GM21367 (cell line): ENCODE results near the gene LINGO4.

Experiments used
- ATAC-seq: cut with Tn5 transposase; IDR thresholded peaks from one replicate; pipeline ENCODE4 v1.9.1; 2021; ENCODE audit not compliant: unreplicated experiment

The LINGO4 gene

DNA sequence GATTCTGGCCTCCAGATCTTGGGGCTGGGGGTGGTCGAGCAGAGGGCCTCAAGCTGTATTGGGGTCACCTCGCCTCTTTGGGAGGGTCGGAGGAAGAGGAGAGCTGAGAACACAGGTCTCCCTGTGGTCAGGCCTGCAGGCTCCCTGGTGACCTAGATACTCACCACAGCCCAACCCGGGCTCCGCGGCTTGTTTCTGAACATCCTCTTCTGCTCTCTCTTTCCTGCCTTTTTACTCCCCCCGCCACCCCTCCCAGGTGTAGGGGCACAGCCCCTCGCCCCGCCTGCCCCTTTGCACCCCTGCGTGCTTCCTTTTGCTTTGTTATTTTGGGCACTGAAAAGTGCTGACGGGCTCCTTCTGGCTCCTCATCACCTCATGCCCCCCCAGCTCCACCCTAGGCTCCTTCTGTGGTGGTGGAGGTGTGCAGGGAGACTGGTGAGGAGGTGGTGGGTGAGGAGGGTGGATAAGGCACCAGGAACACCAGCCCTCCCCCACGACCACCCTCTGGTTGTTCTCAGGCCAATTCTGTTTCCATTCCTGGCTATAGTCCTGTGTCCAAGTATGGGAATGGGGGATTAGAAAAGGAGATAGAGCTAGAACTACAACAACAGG is 10.6 kb upstream of the LINGO4 start:
- ATAC-seq: no peak

DNA sequence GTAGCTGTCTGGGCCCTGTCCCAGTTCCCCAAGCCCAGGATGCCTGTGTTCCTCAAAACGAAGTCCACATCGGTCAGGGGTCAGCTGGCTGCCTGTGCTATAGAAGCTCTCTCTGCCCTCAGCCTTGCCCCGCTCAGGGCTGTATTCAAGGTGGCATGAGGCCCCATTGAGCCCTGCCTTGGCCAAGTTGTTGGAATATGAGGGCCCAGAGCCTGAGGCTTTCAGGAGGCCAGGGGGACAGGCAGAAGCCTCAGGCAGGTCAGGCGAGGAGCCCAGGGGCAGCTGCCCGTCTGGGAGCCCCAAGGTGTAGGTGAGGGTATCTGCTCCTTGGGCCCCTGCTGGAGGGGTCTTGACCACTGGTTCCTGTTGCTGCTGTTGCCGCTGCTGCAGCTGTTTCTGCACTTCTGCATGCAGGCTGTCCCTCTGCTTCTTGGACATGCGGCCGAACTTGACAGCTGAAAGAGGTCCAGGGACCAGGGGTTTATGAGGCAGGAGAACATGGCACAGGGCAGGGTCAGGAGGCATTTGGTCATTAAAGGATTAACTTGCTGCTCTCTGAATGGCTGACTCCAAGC is 9.8 kb upstream of the LINGO4 start:
- no peak for ATAC-seq

DNA sequence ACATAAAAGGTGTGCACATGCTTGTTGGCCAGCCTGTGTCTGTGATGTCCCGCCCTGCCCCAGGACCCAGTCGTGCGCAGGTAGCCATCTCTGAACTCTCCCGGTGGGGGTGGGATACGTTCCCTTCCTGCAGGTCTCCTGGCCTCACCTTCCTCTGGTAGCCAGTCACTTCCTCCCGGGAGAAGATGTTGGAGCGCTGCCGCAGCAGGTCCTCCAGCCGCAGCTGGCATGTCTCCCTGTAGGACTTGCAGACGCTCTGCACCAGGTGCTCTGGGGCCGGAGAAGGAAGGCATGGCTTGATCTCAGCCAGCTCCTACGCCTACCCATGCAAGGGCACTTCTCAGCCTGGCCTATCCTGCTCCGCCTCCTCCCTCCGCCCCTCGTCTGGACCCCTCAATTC is 9.2 kb upstream of the LINGO4 start:
- no peak for ATAC-seq

DNA sequence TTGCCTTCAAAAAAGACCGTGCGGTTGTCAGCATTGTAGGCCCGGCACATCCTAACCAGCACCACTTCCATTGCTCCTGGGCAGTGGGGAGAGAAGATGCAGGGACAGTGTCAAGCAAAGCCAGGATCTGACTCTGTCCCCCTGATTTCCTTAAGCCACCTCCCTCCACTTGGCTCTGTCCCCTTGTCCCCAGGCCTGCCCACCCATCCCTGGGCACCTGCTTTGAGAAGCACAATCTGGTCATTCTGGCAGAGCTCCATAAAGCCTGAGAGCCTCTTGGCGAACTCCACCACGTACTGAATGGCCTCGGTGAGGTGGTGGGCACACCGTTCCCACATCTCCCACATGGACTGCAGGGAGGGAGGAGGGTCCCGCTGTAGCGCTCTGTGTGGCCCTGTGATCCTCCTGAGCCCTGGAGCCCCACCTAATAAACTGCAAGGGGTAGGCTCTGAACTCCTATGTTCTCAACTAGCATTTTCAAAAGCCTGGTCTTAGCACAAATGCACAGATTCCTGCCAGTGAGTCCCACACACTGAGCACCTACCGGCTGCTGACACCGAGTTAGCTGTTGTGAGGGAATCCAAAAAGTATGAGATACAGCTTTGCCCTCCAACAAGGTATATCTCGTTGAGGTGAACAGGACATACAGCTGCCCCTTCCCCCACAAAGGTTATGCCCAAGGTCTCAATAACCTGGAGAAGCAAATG is 8.2 kb upstream of the LINGO4 start:
- no peak for ATAC-seq

DNA sequence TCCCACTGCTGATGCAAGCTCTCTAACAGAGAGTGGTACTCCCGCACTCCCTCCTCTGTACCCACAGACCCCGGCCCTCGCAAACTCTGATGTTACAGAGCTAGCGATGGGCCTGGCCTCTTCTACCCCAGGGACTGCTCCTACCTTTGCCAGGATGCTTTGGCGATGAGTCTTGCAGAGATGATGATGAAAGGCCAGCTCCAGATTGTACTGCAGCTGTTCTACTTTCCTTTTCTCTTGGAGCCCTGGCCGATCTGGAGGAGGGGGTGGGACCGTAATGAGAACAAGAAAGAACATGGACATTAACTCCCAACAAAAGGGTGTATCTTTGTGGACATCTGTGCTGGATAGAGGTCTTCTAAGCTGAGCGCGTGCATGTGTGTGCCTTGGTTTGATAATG is 6.0 kb upstream of the LINGO4 start:
- no peak for ATAC-seq

DNA sequence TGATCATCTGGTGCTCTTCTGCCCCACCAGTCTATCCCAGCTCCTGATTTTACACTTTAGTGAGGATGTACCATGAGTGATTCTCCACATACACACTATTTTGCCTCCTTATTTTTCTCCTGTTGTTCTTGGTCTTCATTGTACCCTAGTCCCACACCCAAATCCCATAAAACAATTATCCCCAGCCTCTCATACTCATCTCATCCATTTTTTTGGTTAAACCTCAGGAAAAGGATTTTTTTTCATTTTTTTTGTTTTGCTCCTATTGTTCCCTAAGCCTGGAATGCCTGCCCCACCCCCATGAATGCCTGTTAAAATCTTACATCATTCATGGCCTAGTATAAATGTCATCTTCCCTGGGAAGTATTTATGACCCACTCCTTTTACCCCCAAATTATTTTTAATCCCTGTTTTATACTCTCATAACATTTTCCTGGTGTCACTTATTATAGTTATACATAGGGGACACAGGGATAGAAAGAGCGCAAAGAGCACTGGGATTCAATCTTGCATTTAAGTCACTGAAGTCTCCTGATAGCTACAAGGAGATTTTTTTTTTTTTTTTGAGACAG is 4.9 kb upstream of the LINGO4 start:
- ATAC-seq: no peak

DNA sequence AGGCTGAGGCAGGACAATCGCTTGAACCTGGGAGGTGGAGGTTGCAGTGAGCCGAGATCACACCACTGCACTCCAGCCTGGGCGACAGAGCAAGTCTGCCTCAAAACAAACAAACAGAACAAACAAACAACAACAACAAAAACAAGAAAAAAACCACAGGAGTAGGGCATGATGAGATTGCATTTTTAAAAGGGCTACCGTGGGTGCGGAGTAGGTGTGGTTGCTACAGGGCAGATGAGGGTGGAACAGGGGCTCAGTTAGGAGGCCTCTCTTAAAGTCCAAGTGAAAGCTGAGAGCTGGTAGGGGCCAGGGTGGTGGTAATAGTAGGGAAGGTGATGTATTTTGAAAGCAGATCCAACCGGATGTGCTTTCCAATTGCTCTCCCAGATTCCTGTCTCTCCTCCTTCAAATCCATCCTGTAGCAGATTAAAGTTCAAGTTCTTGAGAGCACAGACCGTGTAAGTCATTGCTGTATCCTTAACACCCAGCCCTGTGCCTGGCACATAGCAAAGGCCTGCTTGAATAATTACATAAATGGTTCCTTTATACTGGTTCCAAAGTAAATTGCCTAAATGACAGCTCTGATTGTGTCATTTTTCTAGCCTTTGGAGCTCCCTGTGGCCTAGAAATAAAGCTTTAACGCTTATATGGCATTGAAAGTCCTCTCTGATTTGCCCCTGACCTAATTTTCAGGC is 4.2 kb upstream of the LINGO4 start:
- no peak for ATAC-seq

DNA sequence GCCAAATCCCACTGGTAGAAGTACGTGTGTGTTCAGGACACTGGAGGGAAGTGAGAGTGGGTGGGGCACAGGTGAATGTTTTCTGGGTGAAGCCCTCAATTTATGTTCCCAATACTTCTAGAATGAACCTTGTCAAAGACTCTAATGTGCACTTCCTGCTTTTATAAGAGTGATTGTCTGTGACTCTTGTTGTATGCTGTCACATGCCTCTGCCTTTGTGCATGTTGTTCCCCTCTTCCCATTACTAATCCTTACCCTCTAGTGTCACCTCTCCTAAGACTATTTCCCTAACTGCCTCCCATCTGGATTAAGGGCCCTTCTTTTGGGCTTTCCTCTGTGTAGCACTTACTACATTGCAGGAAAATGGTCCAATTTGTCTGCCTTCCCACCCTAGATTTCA is 2.5 kb upstream of the LINGO4 start:
- ATAC-seq: no peak

DNA sequence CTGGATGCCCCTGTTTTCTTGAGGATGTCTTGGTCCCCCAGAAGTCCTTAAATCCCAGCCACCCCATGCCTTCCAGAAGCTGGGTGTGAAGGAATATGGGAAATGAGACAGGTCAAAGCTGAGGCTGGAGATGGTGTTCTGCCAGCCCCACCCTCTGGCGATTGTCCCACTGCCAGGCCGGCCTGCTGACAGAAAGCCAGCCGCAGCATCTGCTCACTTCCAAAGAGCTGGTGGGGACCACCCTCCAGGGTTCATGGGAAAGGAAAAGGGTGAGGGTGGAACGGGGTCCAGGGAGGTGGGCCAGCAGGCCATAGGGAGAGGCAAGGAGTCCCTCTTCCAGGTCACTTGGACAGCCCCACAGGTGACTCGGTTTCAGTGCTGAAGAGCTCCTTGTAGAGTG is 1.9 kb upstream of the LINGO4 start:
- ATAC-seq: no peak

DNA sequence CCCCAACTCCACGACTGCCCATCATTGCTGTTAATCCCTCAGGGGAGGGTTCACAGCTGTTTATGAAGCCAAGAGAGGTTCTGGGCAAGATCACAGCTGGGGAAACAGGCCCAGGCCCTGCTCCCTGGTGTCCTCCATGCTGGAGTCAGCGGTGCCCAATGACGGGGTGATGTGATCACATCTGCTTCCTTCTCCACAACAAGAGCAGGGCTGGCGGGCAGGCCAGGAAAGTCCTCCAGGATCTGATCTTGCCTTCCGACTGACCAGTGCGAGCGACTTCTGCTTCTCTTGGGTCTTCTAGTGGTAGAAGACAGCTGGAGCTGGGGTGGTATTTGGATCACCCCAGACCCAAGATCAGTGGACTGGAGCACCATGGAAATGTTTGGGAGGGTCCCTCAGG is 951 bp upstream of the LINGO4 start:
- ATAC-seq: no peak

DNA sequence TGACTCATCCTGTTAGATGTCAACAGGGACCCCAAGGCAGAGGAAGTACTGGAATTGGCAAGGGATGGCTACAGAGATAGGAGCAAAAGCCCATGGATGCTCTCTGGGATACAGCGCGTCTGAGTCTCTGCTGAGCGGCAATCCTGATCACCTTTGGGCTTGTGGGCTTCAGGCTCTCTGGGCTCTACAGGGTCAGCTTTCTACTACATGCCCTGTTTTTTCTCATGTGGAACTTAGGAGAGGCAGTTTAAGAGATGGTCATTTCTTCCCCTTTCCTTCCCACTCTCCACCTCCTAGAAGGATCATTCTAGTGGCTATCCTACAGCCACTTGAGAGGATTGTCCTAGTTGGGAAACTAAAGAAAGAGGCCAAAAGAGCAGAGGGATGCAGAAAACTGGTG is 1.3 kb downstream of the LINGO4 start:
- ATAC-seq: no peak

DNA sequence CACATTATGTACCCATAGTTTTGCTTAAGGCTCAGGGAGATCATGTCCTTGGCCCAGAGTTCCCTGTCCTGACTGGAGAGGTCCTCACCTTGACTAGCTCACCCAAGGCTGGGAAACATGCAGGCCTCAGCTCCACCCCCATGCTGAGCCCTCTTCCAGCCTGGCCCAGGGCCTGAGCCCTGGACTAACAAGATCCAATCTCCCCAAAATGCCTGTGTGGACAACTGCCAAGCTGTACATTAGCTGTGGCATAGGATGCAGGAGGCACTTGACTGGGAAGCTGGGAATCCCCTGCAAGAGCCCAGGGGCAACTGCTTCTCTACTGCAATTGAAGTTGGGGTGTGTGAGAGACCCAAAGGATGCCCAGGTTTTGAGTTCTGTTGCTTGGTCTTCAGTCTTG is 2.1 kb downstream of the LINGO4 start:
- ATAC-seq: no peak

DNA sequence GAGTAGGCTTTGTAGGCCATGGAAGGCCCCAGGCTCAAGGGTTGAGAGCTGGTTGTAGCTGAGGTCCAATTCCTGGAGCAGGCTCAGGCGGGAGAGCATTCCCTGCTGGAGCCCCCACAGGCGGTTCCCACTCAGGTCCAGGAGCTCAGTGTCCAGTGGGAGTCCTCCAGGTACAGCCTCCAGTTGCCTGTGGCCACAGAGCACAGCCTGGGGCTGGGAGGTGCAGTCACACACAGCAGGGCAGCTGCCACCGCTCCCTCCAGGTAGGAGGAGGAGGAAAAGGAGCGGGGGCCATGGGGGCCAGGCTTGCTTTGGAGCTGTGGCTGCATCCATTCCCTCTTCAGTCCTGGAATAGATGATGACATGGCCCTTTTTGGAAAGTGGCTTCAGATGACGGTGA is 2.8 kb downstream of the LINGO4 start:
- no peak for ATAC-seq

DNA sequence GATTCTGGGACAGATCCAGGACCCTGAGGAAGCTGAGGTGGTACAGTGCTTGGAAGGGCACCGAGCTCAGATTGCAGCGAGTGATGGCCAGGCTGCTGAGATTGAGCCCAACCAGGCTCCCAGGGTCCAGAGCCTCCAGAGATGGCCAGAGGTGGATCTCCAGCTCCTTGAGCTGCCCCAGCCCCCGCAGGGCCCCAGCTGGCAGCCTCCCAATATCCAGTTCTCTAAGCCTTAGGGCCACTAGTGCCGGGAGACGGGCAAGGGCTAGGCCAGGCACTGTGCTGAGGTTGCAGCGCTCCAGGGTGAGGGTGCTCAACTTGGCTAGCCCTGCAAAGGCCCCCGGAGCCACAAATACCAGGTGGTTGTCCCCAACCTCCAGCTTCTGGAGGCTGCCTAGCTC is 3.4 kb downstream of the LINGO4 start:
- ATAC-seq: no peak

DNA sequence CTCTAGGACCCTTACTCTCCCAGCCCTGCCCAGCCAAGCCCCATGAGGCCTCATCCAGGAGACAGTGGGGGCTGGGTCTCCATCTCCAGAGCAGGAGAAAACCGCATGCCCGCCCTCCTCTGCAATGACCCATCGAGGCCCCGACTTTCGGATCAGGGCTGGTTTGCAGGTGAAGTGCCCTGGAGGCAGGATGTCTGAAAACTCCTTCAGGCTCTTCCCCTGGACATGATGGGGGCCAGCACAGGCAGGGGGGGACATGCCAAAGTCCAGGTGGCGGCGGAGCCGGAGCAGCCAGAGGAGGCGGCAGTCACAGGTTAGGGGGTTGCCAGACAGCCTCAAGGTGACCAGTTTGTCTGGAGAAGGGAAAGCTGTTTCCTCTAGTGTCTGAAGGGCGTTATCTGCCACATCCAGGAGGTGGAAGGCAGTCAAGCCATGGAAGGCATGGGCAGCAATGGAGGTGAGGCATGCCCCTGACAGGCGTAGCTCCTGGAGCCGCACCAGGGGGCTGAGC is 3.9 kb downstream of the LINGO4 start:
- ATAC-seq: no peak

DNA sequence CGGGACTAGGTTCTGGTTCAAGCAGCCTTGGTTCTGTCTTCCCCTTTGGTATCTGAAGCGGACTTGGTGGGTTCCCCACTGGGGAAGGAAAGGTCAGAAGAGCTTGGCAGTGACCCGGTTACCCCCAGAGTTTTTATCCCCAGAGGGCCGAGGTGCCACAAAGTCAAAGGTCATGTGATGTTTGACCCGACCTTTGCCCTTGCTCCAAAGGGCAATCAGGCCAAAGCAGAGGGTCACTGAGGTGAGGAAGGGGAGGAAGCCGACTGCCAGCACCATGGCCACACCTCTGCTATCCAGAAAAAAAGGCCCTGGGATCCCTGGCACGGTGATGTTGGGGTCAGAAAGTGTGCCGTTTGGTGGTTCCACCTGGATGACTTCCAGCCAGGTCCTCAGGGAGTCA is 4.4 kb downstream of the LINGO4 start:
- no peak for ATAC-seq

DNA sequence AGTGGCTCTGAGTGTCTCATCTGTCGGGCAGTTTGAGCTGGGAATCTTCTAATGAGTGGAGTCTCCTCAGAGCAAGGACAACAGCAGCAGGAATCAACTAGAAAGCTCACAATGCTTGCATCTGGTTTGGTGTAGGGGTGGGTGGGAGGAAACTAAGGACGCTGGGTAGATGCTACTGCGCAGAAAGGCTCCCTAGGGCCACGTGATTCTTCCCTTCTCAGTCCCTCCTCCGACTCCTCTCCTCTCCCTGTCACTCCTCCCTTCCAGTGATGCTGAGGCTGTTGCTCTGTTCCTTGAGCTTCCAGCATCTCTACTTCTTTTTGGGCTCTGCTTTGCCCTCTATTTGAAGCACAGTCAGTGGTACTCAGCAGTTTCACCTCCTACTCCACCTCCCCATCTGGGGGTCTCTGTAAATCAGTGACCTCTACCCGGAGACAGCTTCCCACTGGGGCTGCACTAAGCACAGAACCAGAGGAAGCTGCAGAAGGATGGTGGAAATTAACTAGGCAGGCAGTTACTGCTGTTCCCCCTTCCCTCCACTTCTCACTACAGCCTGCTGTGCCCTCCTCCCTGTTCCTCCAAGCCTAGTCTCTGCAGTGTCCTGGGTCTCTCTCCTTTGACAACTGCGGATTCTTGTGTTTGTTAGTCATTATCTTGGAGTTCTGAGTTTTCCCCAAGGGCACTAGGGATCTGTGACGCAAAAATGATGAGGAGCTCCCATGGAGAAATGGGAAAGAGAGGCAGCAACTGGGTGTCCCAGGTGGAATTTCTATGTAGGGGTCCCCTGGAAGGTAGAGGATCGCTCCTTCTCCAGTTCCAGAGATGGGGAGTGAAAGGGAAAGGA is 5.8 kb downstream of the LINGO4 start:
- ATAC-seq: no peak

DNA sequence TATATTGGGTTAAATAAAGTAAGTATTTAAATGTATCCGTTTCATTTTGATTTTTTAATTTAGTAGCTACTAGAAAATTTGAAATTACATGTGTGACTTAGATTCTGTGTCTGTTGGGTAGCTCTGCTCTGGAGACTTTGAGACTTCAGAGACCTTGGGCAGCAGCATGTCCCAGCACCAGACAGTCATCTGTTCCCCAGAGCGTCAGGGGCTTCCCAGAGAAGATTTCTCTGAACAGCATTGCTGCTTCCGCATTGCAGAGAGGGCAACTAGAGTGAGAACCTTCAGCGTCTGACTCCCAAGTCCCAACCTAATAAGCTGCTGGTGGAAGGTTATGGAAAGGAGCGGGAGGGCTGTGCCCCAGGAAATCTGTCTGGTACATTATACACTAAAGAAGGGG is 6.6 kb downstream of the LINGO4 start:
- ATAC-seq: no peak

DNA sequence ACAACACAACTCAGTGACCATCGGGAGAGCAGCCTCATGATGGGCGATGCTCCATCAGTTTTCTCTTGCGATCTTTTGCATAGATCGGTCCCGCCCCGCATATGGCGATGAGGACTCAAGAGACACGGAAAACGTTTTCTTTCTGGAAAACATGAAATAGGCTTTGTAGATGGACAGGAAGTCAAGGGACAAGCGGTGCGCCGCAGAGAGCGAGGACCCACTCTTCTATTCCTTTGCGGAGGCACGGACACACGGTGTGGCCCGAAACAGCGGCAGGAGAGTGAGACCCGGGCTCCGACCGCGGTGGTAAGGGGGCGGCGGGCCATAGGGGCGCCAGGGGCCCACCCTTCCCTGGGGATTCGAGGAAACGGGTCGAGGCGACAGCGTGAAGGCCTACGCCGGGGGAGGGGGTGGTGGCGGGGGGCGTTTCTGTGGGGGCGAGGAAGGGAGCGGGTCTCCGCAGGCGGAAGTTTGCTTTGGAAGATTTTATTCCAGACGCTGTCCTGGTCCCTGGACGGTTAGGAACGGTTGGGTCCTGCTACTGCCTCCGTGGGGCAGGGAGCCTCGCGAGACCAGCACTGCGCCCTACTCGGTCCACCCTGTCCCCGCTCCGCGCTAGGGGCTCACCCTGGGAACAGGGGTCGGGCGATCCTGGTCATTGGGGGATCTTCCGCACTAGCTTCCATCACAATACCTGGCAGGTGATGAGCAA is 14.1 kb downstream of the LINGO4 start:
- no peak for ATAC-seq
